ENCODE measurements around the gene VARS2.
"Not testable (repeated sequence)": the region's sequence is repeated elsewhere in the genome, so short reads cannot be mapped to it uniquely, and the experiment has no call there.

VARS2 gene

GRCh38 chr6:30898750-30899360 is 15.2 kb upstream of the VARS2 start:
- peak in 1 of 14 donors; percentile 47 for DNase-seq

GRCh38 chr6:30900863-30901417 is 13.1 kb upstream of the VARS2 start:
- DNase-seq: no peak

GRCh38 chr6:30901436-30901835 is 12.6 kb upstream of the VARS2 start:
- no peak for DNase-seq

GRCh38 chr6:30902196-30902595 is 11.8 kb upstream of the VARS2 start:
- not testable (repeated sequence) for DNase-seq

- no peak for DNase-seq
Observed at GRCh38 chr6:30902709-30903108, 11.3 kb upstream of the VARS2 start.

GRCh38 chr6:30903236-30903635 is 10.8 kb upstream of the VARS2 start:
- DNase-seq: no peak

- not testable (repeated sequence) for DNase-seq
Observed at GRCh38 chr6:30907290-30907757, 6.7 kb upstream of the VARS2 start.

- peak; percentile 70 to 97 (median 93) for DNase-seq
Observed at GRCh38 chr6:30907758-30908591, 6.1 kb upstream of the VARS2 start, which contains the start of gene GTF2H4. Gene GTF2H4, plus strand, starts transcription at chr6:30908207.

- no peak for DNase-seq
Observed at GRCh38 chr6:30908700-30909099, 5.3 kb upstream of the VARS2 start.

- DNase-seq: not testable (repeated sequence)
Observed at GRCh38 chr6:30910473-30910872, 3.6 kb upstream of the VARS2 start.

- peak in 1 of 14 donors; percentile 12 for DNase-seq
Observed at GRCh38 chr6:30912746-30913520, 1.1 kb upstream of the VARS2 start.

- peak in 2 of 14 donors; percentile 53 to 55 for DNase-seq
Observed at GRCh38 chr6:30913721-30914075, 340 bp upstream of the VARS2 start.

GRCh38 chr6:30914854-30915590 is 984 bp downstream of the VARS2 start:
- DNase-seq: peak in 7 of 14 donors; percentile 41 to 70 (median 57)

- peak in 11 of 14 donors; percentile 18 to 70 (median 46) for DNase-seq
Observed at GRCh38 chr6:30915591-30915946, 1.5 kb downstream of the VARS2 start.

- DNase-seq: no peak
Observed at GRCh38 chr6:30917041-30917440, 3.0 kb downstream of the VARS2 start.

GRCh38 chr6:30917487-30917886 is 3.4 kb downstream of the VARS2 start:
- no peak for DNase-seq

GRCh38 chr6:30918670-30919069 is 4.6 kb downstream of the VARS2 start:
- no peak for DNase-seq

- no peak for DNase-seq
Observed at GRCh38 chr6:30922447-30922852, 8.4 kb downstream of the VARS2 start.

- DNase-seq: not testable (repeated sequence)
Observed at GRCh38 chr6:30924040-30924627, 10.1 kb downstream of the VARS2 start.

GRCh38 chr6:30926644-30927043 is 12.6 kb downstream of the VARS2 start:
- peak in 1 of 14 donors; percentile 68 for DNase-seq

- DNase-seq: not testable (repeated sequence)
Observed at GRCh38 chr6:30927080-30927479, 13.0 kb downstream of the VARS2 start.

- DNase-seq: no peak
Observed at GRCh38 chr6:30928677-30929076, 14.6 kb downstream of the VARS2 start.

All from C1 segment of cervical spinal cord (tissue), 14 donors.